Cardiac fibroblast (primary cell): ENCODE data around the gene SLCO1B1.
A peak's percentile ranks its signal among the peaks of the same experiment; 100 is the strongest.

Experiments
- DNase-seq, 2 donors: peaks; one replicate each; pipeline versions ENCODE4 v3.0.0 to v3.0.0-alpha.2; 2010; ENCODE audit warnings: low read depth in 2 of 2
- H3K4me3 ChIP-seq, 2 donors: replicated peaks in 1 of 2; 1 replicate in 1 of 2; 2 replicates in 1 of 2; pipeline ENCODE4 v1.5.1; 2011; ENCODE audit warnings: low read depth in 2 of 2, low read length in 2 of 2, mild to moderate bottlenecking in 2 of 2, moderate library complexity in 1 of 2
- TF ChIP-seq, protein P1 (sequence below): IDR thresholded peaks from one replicate; pipeline ENCODE4 v1.5.1; 2011; ENCODE audit warnings: low read depth, mild to moderate bottlenecking, low read length, inconsistent platforms

The SLCO1B1 gene

DNA sequence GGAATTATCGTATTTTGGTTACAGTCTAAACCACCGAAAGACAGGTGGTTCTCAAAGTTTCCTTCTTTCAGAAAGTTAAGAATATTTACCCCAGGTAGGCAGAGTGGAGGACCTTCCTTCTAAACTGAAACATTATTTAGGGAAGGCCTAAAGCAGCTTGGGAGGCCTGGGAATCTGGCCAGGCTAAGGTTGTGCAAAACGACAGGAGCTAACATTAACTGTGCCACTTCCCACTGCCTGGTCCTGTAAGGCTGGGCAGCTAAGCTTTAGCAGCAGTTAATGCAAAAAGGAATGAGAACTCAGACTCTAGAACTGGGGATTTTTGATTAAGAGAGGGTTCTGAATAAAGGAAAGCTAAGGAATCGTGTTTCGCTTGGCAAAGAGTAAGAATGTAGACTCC lies 121.1 kb downstream of the SLCO1B1 start:
- no peak overlapping the region for H3K4me3 ChIP-seq
- DNase-seq: no peak
- TF ChIP-seq, protein P1, sequence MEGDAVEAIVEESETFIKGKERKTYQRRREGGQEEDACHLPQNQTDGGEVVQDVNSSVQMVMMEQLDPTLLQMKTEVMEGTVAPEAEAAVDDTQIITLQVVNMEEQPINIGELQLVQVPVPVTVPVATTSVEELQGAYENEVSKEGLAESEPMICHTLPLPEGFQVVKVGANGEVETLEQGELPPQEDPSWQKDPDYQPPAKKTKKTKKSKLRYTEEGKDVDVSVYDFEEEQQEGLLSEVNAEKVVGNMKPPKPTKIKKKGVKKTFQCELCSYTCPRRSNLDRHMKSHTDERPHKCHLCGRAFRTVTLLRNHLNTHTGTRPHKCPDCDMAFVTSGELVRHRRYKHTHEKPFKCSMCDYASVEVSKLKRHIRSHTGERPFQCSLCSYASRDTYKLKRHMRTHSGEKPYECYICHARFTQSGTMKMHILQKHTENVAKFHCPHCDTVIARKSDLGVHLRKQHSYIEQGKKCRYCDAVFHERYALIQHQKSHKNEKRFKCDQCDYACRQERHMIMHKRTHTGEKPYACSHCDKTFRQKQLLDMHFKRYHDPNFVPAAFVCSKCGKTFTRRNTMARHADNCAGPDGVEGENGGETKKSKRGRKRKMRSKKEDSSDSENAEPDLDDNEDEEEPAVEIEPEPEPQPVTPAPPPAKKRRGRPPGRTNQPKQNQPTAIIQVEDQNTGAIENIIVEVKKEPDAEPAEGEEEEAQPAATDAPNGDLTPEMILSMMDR: no peak

DNA sequence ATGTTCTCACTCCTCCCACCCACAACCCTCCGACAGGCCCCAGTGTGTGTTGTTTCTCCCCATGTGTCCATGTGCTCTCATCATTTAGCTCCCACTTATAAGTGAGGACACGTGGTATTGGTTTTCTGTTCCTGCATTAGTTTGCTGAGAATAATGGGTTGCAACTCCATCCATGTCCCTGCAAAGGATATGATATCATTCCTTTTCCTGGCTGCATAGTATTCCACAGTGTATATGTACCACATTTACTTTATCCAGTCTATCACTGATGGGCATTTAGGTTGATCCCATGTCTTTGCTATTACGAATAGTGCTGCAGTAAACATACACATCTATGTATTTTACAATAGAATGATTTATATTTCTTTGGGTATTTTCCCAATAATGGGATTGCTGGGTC lies 126.2 kb downstream of the SLCO1B1 start:
- DNase-seq: no peak
- TF ChIP-seq, protein P1: no peak
- no peak overlapping the region for H3K4me3 ChIP-seq

DNA sequence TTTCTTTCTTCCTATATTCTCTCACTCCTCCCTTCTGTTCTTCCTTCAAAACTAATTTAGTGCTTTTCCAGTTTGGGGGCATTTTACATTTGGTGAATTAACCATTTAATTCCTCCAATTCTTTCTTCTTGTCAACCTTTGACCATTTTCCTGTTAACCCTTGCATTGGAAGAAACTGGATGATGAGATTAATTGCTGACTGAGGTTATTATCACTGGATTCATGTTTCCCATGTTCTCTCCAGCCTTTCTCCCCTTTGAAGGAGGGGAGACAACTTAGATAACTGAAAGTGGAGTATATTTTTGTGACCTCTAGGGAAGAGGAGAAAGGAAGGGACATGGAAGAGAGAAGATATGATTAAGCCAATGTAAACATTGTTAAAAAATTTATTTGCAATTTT lies 133.2 kb downstream of the SLCO1B1 start:
- no peak for DNase-seq
- no peak overlapping the region for H3K4me3 ChIP-seq
- TF ChIP-seq, protein P1: no peak

DNA sequence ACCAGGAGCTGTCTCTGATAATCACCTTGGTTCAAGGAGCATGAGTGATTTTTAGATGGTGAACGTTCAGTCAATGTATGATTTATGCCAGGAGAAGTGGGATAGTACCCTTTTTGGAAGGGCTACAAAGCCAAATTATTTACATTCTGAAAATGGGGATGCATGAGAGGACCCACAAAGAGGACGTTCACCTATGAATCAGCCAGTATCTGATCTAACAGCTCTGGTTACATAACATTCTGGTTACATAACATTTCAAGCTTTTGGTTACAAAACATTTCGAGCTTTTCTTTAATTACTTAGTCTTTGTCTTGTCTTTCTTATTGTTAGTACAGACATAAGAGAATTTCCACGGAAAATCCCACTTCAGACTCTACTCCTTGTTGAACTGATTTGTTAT lies 134.9 kb downstream of the SLCO1B1 start:
- H3K4me3 ChIP-seq: no peak overlapping the region
- peak in 1 of 2 donors; percentile 22 for DNase-seq
- TF ChIP-seq, protein P1: no peak

DNA sequence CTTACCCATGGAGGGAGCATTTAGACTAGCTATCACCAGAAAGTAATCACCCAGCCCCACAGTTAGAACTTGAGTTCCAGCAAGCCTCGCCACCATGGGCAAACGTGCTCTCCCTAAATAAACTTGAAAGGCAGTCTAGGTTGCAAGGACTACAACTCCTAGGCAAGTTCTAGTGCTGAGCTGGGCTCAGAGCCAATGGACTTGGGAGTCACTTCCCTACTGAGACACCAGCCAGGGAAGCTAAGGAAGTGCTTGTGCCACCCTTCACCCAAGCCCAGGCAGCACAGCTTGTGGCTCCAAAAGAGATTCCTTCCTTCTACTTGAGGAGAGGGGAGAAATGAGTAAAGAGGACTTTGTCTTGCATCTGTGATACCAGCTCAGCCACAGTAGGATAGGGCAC lies 145.8 kb downstream of the SLCO1B1 start:
- TF ChIP-seq, protein P1: no peak
- DNase-seq: no peak
- H3K4me3 ChIP-seq: no peak overlapping the region
